Measurements from ENCODE around the gene SLC35F5.
"Not testable (repeated sequence)": the region's sequence is repeated elsewhere in the genome, so short reads cannot be mapped to it uniquely, and the experiment has no call there.

Gene SLC35F5

DNA sequence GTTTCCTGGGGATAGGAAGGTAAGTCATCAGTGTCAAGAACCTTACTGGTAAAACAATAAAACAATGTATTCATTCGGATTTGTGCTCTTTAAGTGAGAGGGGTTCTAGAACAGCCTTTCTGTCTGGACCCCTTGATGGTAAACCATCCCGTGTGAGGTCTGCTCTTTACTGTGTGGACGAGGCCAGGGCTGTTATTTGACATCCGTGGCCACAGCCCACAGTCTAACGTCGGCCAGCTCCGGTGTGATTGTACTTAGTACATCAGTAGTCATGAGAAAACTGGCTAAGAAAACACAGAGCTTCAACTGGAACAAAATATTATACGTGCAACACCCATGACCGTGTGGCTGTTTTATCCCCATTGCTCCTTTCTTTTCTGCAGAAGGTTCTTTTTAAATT, 62.0 kb downstream of the SLC35F5 start:
- no peak for DNase-seq

DNA sequence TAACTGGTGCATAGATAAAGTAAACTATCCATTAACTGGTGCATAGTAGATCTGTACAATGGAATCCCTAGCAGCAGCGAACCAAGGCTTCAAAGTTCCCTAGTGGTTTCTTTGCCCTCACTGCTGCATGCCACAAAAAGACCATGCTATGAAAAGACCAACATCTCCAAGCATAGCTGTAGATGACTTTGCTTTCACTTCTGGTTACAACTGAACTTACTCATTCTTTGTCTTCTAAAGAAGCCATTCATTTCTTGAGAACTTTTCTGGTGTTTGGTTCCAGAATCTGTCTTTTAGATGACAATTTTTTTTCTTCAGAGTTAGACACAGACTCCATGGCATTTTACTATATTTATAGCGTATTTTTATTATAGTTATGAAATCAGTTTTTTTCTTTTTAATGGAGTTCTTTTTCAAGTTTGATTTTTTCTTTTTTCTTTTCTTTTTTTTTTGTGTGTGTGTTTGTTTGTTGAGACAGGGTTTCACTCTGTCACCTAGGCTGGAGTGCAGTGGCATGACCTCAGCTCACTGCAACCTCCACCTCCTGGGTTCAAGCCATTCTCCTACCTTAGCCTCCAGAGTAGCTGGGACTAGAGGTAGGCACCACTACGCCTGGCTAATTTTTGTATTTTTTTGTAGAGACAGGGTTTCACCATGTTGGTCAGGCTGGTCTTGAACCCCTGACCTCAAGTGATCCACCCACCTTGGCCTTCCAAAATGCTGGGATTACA, 63.6 kb downstream of the SLC35F5 start:
- no peak for DNase-seq

DNA sequence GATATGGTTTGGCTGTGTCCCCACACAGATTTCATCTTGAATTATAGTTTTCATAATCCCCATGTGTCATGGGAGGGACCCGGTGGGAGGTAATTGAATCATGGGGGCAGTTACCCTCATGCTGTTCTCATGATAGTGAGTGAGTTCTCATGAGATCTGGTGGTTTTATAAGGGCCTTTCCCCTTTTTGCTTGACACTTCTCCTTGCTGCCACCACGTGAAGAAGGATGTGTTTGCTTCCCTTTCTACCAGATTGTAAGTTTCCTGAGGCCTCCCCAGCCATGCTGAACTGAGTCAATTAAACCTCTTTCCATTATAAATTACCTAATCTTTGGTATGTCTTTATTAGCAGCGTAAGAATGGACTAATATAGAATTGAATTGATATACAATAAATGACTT, 65.6 kb downstream of the SLC35F5 start:
- not testable (repeated sequence) for DNase-seq

DNA sequence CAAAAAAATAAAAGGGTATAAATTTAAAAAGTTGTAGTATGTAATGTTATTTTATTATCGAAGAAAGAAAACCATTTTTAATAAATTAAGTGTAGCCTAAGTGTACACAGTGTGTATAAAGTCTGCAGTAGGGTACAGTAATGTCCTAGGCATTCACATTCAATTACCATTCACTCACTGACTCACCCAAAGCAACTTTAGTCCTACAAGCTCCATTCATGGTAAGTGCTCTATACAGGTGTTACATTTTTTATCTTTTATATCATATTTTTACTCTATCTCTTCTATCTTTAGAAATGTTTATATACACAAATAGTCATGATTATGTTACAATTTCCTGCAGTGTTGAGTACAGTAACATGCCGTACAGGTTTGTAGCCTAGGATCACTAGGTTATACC, 69.9 kb downstream of the SLC35F5 start:
- no peak for DNase-seq

DNA sequence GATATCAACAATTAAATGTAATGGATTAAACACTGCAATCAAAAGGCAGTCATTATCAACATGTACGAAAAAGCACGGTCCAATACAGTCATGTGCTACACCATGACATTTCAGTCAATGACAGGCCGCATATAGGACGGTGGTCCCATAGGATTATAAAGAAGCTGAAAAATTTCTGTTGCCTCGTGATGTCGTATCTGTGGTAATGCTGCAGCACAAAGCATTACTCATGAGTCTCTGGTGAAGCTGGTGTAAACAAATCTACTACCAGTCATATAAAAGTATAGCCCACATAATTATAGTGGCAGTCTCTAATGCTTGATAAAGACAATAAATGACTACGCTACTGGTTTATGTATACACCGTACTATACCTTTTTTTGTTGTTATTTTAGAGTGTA, 71.0 kb downstream of the SLC35F5 start:
- DNase-seq = no peak

DNA sequence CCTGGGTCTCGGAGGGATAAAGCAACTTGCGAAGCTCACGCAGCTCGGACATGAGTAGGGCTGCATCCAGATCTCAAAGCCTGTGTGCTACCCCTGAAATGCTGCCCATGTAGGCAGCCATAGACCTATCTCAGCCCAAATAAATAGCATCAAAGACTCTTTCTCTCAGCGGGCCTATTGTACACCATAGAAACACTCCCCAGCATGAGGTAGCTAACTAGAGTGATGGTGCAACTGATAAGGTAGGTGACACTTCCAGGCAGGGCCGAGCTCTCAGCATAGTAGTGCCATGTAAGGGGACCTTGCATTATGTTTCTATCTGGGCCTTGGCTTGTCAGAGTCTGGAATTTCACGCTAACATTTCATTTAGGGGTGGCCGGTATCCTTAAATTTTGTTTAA, 77.0 kb downstream of the SLC35F5 start:
- DNase-seq = no peak

DNA sequence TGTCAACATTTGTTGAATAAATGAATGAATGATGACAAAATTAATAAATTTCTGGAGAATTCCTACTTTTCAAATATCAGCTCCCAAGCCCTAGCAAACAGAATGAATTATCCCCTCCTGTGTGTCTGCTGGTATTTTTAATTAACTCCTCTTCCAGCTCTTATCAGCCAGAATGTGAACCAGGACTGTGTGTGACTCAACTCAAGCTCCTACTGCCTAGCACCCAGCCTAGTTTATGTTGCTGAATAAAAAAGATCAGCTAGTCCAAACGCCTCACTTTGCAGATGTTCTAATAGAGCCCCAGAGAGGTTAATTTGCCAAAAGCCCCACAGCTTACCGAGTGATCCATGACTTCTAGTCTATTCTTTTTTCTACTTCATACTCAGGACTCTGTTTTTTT, 79.1 kb downstream of the SLC35F5 start:
- DNase-seq = no peak

DNA sequence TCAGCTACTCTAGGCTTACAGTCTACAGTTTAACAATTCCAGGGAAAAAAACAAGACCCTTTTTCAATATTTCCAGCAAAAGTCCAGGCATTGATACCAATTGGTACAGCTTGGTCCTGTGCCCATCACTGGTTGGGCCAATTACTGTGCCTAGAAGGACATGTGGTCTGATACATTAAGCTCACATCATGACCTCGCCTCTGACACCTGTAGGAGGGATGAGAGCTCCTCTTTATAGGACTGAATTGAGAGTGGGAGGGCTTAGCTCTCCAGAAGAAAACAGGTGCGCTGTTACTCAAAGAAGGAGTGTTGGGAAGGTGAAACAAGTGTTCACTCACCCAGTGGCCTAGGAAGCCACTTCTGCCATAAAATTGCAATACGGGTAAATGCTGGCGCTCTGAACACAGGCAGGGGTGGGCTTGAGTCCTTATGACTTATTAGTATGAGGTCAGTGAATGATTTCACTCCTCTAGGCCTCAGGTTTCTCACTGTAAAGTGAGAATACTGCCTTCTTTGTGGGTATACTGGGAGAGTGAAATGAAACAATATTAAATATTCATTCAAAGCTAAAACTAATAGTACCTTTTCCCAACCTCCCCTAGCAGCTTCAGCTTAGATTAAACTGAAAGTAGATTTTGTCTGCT, 79.7 kb downstream of the SLC35F5 start:
- DNase-seq = no peak

DNA sequence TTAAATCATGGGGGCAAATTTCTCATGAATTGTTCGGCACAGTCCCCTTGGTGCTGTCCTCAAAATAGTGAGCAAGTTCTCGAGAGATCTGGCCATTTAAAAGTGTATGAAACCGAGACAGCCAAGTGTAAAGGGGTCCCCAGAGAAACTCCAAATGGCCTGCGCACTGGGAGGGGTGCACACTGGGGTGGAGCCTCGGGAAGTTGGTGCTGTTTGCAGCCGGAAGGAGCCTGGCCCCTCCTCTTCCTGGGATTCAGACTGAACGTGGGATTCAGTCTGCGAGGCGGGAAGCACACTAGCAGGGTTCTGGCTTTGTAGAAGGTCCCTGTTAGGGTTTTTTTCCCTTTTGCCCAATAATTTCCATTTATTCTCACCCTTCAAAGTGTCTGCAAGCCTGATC, 80.6 kb downstream of the SLC35F5 start:
- DNase-seq = no peak

DNA sequence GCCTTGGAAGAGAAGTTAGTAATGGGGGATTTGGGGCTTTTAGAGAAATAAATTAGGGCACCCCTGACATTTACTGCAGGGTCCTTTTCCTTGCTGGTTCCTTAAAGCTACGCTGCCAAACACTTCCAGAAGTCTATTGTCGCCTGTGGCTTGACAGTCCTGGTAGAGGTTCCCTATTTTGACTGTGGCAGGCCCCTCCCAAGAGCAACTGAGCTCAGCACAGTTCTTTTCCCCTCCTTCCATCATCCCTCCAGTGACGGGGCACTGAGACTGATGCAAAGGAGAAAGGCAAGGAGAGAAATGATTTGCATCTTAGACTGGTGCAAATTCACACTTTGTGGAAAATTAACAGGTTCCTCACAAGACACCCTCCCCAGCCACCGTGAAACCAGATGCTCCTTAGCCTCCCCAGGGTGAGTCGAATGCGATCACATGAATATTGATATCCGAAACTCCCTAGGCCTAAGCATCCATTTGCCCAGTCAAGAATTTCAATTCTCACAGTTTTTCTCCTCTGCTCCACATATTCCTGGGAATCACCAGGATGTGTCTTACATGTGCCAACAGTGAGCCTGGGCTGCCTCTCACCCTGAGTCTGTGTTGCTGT, 84.0 kb downstream of the SLC35F5 start:
- DNase-seq = no peak

DNA sequence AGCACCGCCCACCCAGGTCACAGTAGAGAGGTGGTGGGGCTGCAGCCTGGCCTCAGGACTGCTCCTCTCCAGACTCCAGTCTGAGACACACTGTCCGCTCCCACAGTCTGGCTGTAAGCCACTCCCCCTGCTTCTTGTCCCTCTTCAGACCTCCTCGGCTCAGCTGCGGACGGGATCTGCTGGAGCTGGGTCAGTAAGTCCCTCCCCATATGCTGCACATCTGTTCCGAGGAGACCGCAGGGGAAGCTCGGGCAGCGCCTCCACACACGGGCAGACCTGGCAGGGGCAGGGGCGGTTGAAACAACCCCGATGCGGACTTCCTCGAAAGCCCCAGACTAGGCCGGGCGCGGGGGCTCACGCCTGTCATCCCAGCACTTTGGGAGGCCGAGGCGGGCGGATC, 87.4 kb downstream of the SLC35F5 start:
- not testable (repeated sequence) for DNase-seq

DNA sequence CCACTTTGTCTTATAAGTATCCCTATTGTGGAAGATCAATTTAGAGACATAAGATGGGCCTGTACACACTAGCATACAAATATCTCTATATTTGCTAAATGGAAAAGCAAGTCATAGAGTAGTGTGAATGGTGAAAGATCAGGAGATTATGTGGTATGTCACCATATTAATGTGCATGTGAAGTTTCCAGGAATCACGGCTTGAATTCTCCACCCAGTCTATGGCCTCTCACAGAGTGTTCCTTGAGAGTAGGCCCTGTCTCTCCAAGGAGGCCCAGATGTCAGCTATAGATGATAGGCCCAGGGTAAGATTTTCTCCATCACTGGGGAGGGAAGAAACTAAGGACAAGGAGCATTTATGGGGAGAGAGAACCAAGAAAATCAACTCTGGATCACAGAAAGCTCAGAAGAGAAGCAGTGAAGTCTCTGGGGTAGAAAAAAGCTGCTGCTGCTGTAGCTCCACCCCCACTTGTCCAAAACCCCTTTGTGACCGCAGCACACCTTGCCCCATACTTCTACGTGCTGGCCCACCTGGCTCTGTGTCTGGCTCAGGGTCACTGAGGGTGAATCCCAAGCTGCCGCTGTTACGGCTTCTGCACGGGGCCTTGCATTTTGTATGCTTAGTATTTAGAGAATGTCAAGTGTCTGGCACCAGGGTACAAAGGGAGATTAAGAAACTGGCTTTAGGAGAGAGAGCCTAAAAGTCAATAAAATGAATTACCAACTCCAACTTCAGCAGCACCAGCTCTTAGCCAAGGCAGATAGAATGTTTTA, 91.5 kb downstream of the SLC35F5 start:
- not testable (repeated sequence) for DNase-seq

DNA sequence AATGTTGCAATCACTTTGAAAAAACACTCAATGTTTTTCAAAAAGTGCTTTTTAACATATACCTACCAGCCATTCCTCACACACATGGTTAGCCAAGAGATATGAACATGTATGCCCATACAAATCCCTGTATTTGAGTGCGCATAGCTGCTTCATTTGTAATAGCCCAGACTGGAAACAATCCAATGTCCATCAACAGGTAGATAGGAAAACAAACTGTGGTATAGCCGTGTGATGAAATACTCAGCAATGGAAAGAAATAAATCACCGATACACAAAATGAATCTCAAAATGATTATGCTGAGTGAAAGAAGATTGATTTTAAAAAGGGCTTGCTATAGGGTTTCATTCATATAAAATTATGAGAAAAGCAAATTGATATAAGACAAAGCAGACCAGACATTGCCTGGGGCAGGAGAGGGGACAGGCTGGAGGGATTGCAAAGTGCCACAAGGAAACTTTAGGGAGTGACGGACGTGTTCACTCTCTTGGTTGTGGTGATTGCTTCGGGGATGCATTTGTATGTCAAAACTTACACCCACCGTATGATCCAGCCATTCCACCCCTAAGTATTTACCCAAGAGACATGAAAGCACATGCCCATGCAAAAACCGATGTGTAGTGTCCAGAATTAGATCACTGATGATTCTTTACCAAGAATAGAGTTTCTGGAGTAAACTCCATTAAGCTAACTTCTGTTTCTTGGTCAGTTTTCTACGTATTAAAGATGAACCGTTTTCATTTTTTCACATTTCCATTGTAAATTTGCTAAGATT, 93.0 kb downstream of the SLC35F5 start:
- DNase-seq = not testable (repeated sequence)
